ENCODE data around the gene ARID3A. TPM values are rescaled to one million over a fixed set of nuclear protein-coding genes. Genes with fewer than 3 reads are reported as not detected.
"Not testable (repeated sequence)": the region's sequence is repeated elsewhere in the genome, so short reads cannot be mapped to it uniquely, and the experiment has no call there.

The ARID3A gene
- total RNA-seq, 1 donor from 2014 or later = 2.4 TPM

DNA sequence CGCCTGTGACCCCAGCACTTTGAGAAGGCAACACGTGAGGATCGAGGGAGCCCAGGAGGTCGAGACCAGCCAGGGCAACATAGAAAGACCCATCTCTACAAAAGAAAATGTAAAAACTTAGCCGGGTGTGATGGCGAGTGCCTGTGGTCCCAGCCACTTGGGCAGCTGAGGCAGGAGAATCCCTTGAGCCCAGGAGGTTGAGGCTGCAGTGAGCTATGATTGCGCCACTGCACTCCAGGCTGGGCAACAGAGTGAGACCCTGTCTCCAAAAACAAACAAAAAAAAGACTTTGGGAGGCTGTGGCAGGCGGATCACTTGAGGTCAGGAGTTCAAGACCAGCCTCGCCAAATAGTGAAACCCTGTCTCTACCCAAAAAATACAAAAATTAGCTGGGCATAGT lies 31.7 kb downstream of the ARID3A start:
- not testable (repeated sequence) for FAIRE-seq; DNase-seq (ENCODE audit: low spot score in 2 of 2)

DNA sequence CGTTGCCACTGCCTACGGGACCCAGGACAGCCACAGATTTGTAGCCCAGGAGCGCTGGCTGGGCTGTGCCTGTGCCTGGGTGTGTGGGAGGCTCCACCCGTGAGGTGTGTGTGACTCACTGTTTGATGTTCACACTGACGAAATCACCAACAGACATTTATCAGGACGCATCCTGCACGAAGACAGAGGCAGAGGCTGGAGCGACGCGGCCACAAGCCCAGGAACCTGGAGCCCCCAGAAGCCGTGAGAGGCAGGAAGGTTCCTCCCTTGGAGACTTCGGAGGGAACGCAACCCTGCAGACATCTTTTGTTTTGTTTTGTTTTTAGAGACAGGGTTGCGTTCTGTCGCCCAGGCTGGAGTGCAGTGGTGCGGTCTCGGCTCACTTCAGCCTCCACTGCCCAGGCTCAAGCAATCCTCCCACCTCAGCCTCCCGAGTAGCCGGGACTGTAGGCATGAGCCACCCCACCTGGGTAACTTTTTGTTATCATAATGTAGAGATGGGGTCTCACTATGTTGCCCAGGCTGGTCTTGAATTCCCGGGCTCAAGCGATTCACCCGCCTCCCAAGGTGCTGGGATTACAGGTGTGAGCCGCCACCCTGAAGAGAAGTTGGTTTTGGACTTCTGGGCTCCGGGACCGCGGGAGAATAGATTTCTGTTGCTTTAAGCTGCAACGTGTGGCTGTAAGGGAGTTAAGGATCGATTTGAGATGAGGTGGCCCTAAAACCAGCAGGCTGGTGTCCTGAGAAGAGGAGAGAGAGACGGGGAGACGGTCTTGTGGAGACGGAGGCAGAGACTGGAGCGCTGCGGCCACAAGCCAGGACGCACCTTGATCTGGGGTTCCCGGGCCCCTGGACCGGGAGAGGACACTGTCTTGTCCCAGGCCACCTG lies 33.4 kb downstream of the ARID3A start:
- no peak for FAIRE-seq
- DNase-seq (ENCODE audit: low spot score in 2 of 2) = peak in 1 of 2 donors; percentile 69

DNA sequence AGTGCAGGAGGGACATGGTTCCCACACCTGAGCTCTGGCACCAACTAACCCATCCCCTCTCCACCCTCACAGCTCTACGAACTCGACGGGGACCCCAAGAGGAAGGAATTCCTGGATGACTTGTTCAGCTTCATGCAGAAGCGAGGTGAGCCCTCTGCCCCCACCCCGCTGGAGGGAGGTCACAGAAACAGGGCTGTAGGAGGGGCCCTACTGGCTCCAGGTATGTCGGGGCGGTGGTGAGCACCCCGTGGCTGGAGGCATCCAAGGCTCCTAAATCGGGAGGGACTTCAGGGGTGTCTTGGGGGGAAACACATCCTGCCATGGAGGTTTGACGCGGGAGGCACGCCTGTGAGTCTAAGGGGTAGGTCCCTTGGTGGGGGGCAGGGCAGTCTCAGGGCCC lies 34.2 kb downstream of the ARID3A start:
- DNase-seq (ENCODE audit: low spot score in 2 of 2) = no peak
- FAIRE-seq = no peak

DNA sequence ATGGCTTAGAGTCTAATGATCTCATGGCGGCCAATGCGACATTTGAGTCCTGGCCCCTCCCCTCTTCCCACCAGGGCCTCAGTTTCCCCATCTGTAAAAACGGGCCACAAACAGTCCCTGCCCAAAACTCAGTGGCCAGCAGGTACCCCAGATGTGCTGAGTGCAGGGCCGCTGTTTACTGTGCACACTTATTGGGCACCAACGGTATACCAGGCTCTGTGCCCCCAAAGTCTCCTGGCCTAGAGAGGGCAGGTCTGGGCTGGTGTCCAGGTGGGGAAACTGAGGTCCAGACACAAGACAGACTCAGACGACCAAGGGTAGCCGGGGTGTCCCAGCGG lies 34.7 kb downstream of the ARID3A start:
- no peak for DNase-seq (ENCODE audit: low spot score in 2 of 2)
- no peak for FAIRE-seq

DNA sequence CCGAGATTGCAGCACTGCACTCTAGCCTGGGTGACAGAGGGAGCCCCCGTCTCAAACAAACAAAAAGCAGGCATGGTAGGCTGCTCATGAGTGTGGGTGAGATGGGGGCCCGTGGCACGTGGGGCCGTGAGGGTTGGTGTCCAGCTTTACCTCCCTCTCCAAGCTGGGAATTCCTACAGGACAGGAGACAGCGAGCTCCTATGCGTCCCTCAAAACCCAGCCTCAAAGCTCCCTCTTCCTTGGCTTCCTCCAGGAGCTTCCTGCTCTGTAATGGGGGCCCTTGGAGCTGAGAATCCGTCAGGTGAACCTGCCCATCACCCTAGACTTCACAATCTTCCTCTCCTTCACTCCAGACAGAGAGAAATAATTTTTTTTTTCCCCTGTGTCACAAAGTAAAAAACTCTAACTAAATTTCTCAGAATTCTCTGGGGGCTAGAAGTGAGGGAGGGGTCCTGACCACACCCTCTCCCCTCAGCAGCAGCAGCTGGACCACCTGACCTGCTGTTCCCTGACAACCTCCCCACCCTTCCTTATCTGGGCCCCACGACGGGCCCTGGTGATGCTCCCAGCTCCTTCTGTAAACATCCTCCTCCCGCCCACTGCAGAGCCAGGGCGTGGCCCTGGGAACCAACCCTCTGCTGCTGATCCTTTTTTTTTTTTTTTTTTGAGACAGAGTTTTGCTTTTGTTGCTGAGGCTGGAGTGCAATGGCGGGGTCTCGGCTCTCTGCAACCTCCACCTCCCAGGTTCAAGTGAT lies 36.2 kb downstream of the ARID3A start:
- FAIRE-seq = no peak
- DNase-seq (ENCODE audit: low spot score in 2 of 2) = no peak

DNA sequence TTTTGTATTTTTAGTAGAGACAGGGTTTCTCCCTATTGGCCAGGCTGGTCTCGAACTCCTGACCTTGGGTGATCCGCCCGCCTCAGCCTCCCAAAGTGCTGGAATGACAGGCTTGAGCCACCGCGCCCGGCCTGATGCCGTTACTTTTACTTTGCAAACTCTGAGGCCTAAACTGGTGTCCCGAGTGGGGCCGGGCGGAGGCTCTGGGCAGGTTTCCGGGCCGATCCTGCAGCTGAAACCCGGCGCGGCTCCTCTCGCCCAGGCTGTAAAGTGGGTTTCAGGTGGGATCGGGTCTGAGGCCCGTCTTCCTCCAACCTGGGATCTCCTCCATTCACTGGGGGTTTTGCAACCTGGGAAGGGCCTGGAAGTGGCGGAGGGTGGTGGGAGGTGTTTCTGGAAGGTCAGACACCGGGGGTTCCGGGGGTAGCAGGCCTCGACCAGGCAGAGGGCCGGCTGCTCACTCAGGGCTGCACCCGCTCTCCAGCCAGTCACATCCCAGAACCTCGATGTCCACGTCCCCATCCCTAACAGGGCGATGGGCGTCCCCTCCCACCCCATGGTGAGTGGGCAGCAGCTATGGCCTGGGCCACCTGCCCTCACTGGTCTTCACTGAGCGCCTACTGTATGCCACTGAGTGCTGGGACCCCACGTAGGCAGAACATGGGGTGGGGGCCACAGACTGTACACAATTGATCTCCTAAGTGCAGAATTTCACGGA lies 37.0 kb downstream of the ARID3A start:
- DNase-seq (ENCODE audit: low spot score in 2 of 2) = no peak
- no peak for FAIRE-seq

DNA sequence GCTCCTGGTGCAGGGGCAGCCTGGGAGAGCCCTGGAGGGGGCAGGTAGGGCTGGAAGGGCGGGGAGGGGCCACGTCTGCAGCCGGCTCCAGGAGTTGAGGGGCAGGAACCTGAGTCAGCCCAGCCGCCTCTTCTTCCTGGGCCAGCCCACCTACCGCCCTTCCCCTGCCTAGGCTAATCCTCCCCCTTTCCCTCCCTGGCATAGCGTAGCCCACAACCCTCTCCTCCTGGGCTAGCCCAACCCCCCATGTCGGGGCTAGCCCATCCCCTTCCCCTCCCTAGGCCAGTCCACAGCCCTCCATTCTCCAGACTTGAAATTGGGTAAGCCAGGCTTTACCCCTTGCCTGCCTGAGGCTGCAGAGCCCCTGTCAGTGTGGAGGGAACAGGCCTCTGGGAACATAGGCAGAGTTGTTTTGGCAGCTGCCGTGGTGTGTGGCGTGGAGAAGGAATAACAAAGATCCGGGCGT lies 37.7 kb downstream of the ARID3A start:
- FAIRE-seq (no peak), DNase-seq (ENCODE audit: low spot score in 2 of 2) (no peak)

DNA sequence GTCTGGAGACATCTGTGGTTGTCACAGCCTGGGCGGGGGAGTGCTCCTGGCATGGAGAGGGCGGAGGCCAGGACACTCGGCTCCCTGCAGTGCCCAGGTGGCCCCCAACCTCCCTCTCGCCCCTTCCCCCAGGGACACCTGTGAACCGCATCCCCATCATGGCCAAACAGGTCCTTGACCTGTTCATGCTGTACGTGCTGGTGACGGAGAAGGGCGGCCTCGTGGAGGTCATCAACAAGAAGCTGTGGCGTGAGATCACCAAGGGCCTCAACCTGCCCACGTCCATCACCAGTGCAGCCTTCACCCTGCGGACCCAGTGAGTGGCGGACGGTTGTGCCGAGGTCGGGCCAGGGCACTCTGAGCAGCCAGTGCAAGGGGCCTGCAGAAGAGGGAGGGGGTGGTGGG lies 38.3 kb downstream of the ARID3A start:
- FAIRE-seq (no peak), DNase-seq (ENCODE audit: low spot score in 2 of 2) (no peak)

DNA sequence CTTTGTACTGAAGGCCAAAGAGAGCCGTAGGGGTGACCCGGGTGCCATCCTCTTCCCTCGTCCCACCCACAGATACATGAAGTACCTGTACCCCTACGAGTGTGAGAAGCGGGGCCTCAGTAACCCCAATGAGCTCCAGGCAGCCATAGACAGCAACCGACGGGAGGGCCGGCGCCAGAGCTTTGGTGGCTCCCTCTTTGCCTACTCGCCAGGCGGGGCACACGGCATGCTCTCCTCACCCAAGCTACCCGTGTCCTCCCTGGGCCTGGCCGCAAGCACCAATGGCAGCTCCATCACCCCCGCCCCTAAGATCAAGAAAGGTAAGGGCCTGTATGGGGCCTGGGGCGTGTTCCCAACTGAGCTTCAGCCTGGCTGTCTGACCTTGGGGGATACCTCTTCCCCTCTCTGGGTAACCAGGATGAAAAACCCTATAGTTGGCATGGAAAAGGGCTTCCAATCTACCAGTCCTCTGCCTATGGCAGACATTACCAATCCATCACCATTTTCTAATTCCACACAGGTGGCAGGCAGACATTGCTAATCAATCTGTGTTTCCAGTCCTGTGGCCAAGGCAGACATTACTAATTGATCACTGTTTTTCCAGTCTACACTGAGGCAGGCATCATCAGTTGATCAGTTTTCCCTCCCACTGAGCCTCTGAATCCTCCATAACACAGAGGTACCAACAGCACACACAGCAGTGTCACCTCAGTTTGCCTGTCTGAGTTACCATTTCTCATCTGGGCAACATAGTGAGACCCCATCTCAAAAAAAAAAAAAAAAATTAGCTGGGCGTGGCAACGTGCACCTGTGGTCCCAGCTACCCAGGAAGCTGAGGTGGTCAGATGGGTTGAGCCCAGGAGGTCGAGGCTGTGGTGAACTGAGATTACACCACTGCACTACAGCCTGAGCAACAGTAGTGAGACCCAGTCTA lies 39.2 kb downstream of the ARID3A start:
- no peak for DNase-seq (ENCODE audit: low spot score in 2 of 2)
- no peak for FAIRE-seq

DNA sequence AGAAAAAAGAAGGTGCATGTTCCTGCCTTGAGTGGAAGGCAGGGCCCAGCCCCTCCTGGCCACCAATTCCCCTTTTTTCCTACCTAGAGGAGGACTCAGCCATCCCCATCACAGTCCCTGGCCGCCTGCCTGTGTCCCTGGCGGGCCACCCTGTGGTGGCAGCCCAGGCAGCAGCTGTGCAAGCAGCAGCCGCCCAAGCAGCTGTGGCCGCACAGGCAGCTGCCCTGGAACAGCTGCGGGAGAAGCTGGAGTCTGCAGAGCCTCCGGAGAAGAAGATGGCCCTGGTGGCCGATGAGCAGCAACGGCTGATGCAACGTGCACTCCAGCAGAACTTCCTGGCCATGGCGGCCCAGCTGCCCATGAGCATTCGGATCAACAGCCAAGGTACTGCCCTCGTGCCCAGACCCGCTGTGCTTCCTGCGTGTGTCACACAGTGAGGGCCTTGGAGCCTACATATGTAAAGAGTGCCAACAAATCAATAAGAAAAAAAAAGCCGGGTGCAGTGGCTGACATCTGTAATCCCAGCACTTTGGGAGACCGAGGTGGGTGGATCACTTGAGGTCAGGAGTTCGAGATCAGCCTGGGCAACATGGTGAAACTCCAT lies 40.8 kb downstream of the ARID3A start:
- no peak for FAIRE-seq

DNA sequence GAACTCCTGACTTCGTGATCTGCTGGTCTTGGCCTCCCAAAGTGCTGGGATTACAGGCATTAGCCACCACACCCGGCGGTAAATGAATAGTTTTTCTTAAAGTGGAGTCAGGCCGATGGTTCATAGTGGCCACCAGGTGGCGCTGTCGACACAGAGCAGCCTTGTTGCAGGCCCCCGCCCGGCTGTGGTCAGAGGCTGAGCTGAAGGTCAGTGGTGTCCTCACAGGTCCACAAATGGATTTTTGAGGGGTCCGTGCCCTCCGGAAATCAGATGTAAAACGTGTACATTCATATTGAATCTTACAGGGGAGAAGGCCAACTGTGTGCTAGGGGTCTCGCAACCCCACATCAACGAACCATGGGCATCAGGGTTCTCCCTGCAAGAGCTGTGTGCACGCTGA lies 44.9 kb downstream of the ARID3A start:
- no peak for DNase-seq (ENCODE audit: low spot score in 2 of 2)
- FAIRE-seq = no peak

More for the DNA sequence above, 40.8 kb downstream of the ARID3A start:
- DNase-seq (ENCODE audit: low spot score in 2 of 2) = no peak

DNA sequence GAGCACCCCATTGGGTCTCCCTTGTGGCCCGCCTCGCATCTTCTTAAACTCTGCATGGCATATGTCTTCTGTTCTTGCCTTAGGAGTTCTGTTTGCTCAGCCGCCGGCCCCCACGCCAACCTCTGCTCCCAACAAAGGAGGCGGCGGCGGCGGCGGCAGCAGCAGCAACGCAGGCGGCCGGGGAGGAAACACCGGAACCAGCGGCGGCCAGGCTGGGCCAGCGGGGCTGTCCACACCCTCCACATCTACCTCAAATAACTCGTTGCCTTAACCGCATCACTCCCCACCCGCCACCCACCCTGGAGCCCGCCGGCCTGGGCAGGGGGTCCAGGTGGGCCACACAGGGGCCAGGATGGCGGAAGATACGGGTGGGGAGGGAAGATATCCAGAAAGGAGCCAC lies 46.0 kb downstream of the ARID3A start:
- no peak for DNase-seq (ENCODE audit: low spot score in 2 of 2)
- FAIRE-seq = no peak

DNA sequence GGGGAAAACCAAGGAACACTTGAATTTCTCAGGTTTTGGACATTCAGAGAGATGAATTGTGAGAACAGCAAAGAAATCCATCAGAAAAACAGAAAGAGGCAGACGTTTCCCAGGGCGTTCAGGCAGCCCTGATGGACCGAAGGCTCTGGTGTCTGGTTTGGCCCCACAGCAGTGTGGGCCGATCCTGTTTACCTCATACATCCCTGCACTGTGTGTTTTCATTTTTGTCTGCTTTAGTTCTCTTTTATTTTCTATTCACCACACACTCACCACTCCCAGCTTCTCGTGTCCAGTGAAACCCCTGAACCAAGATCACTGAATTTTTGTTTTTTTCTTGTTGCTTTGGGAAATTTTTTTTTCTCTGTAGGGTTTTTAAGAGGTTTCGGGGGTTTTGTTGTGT lies 46.4 kb downstream of the ARID3A start:
- FAIRE-seq = no peak
- no peak for DNase-seq (ENCODE audit: low spot score in 2 of 2)

DNA sequence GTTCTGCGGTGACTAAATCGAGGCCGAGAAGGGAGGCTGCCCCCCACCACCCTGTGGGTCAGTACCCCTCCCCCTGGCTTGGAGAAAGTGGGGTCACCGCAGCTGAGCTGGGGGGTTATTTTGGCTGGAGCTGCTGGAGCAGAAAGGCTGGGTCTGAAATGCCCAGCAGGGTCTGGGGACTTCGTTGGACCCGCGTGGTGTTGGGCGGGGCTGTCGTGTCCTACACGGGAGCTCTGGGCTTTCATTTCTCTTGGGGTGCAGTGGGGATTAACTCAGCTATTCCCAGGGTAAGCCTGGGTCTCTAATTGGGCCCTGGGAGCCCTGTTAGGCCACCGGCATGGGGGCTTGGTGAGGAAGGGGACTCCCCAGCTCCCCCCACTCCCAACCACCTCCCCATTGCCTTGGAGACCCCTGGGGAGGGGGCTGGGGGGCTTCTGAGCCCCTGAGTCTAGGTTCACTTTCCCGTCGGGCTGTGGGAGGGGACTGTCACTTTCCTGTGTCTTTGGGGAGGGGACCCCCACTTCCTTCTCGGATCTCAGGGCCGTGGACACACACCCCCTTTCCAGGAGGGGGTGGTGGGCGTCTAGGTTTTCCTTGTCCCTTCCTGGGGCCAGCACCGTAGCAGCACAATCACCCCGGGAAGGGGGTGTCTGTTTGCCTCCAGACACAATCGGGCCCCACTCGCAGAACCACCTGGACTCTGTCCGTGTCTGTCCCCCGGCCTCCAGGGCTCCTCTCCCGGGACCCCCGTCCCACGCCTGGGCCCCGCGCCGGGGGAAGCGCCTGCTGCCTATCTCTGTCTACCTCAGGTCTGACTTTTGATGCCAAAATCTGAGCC lies 48.1 kb downstream of the ARID3A start:
- DNase-seq (ENCODE audit: low spot score in 2 of 2) = no peak
- FAIRE-seq = no peak

DNA sequence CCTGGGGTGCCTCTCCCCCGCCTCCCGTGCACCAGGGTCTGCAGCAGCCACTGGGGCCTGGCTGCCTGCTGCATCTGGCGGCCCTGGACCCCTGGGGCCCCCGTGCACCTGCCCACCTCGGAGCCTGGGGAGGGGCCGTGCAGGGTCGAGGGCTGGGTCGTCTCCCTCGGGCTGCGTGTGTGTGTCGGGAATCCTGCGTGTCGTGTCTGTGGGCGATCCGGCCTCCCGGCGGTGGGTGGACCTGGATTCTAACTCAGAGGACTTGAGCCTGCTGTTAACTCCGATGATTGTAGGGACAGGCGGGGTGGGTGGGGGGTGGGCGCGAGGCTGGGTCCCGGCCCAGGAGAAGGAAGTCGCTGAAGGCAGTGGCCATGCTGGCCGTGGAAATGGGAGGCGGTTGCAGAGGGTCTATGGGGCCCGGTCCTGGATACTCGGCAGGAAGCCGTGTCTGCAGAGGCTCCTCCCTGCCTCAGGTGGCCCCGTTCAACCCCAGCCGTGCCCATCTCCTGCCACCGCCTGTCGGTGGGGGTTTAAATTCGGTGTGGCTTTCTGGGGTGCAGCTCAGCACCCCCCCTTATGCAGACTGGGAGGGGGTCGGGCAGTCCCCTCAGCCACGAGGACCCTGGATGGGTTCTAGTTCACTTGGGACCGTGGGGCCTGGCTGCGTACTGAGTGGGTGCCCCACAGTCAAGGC lies 48.9 kb downstream of the ARID3A start:
- DNase-seq (ENCODE audit: low spot score in 2 of 2) (no peak), FAIRE-seq (no peak)

DNA sequence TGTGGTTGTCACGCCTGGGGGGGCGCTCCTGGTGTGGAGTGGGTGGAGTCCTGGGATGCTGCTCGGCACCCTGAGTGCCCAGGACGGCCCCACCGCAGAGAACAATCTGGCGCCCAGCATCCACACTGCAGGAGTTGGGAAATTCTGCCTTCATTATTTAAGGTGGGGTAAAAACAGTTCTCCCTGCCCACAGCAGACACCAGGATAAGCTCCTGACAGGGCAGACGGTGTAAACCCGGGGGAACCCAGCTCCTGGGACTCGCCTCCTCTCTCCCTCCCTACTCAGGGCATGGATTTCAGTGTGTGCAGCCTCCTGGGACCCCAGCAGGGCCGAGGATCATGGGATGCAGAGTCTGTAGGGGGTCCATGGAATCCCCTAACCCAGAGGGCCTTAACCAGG lies 50.6 kb downstream of the ARID3A start:
- FAIRE-seq (no peak), DNase-seq (ENCODE audit: low spot score in 2 of 2) (no peak)

DNA sequence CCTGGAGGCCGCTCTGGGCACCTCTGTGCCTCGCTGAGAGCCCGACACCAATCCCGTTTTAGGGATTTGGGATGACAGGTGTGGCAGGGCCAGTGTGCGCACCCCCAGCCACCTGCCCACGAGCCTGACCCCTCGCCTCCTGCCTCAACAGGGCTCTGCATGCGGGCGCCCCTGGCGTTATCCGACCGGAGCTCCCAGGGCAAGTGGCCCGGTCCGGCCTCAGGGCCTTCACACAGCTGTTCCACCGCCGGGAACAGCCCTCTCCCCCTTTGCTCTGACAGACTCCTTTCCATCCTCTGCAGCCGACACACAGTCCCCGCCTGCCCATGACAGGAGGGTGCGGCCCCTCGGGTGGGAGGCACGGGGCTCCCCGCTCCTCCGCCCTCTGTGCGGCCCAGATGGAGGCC lies 51.2 kb downstream of the ARID3A start:
- FAIRE-seq = no peak
- no peak for DNase-seq (ENCODE audit: low spot score in 2 of 2)

DNA sequence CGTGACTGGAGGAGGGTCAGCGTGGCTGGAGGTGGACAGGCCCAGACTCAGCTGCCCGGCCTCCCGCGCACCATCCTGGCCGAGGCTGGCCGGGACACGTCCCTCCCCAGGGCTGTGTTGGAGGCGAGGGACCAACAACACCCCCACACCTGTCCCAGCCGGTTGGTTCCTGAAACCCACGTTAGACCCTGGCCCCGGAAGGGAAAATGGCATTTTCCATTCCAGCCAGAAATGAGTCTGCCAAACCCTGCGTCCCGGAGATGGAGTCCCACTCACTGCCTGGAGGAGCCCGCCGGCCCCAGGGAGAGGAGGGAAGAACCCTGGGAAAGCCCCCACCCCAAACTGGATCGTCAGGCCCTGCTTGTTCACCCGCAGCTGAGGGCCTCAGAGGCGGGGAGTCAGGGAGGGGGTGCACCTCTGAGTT lies 53.5 kb downstream of the ARID3A start:
- FAIRE-seq (no peak), DNase-seq (ENCODE audit: low spot score in 2 of 2) (no peak)

Measured in frontal cortex (tissue), 4 donors.